BE2C (cell line): ENCODE measurements around the gene CTDSPL. TPM values are rescaled to one million over a fixed set of nuclear protein-coding genes. Genes with fewer than 3 reads are reported as not detected.
"Not testable (repeated sequence)": the region's sequence is repeated elsewhere in the genome, so short reads cannot be mapped to it uniquely, and the experiment has no call there.

Source experiments
- DNase-seq: peaks from one replicate; pipeline ENCODE4 v3.0.0-alpha.2; 2020
- H3K27me3 ChIP-seq: fragments of 250-450 bp; sonication (Bioruptor Pico); 2 replicates; pipeline ENCODE4 v1.5.1; 2020; ENCODE audit warnings: mild to moderate bottlenecking
- H3K36me3 ChIP-seq: fragments of 250-450 bp; sonication (Bioruptor Pico); 2 replicates; pipeline ENCODE4 v1.5.1; 2020; ENCODE audit warnings: mild to moderate bottlenecking
- H3K4me1 ChIP-seq: fragments of 250-450 bp; sonication (Bioruptor Pico); 2 replicates; pipeline ENCODE4 v1.5.1; 2020
- H3K4me3 ChIP-seq: 2 replicates; pipeline ENCODE4 v1.5.1; 2011; ENCODE audit warnings: low read depth, low read length
- H3K9me3 ChIP-seq: fragments of 250-450 bp; sonication (Bioruptor Pico); 2 replicates; pipeline ENCODE4 v1.5.1; 2020
- polyA plus RNA-seq: library from polyadenylated mRNA; unstranded; fragments of >200 nt; gene quantifications from one replicate; pipeline ENCODE4 v1.2.1, GENCODE V29; 2012; ENCODE audit warnings: low read depth, missing spikeins; ENCODE audit not compliant: insufficient read length, insufficient read depth
- TF ChIP-seq, protein P1 (sequence below): IDR thresholded peaks from 2 replicates; pipeline ENCODE4 v1.5.1; 2012; ENCODE audit warnings: mild to moderate bottlenecking, low read depth, low read length

CTDSPL gene, protein sequence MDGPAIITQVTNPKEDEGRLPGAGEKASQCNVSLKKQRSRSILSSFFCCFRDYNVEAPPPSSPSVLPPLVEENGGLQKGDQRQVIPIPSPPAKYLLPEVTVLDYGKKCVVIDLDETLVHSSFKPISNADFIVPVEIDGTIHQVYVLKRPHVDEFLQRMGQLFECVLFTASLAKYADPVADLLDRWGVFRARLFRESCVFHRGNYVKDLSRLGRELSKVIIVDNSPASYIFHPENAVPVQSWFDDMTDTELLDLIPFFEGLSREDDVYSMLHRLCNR
- 25.8 TPM for polyA plus RNA-seq

GRCh38 chr3:37861620-37862041 lies at the start of gene CTDSPL:
CTDSPL (plus strand) TSS chr3:37861880; CDS start chr3:37862200, 320 bp downstream.
- TF ChIP-seq, protein P1, sequence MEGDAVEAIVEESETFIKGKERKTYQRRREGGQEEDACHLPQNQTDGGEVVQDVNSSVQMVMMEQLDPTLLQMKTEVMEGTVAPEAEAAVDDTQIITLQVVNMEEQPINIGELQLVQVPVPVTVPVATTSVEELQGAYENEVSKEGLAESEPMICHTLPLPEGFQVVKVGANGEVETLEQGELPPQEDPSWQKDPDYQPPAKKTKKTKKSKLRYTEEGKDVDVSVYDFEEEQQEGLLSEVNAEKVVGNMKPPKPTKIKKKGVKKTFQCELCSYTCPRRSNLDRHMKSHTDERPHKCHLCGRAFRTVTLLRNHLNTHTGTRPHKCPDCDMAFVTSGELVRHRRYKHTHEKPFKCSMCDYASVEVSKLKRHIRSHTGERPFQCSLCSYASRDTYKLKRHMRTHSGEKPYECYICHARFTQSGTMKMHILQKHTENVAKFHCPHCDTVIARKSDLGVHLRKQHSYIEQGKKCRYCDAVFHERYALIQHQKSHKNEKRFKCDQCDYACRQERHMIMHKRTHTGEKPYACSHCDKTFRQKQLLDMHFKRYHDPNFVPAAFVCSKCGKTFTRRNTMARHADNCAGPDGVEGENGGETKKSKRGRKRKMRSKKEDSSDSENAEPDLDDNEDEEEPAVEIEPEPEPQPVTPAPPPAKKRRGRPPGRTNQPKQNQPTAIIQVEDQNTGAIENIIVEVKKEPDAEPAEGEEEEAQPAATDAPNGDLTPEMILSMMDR: no peak
- peaks cover 4% of the 10 kb centered on the region; the same call in 1 of the 2 replicates for H3K4me1 ChIP-seq
- 0 out of 2 replicates have a peak, but pooled peaks cover 3% of the 10 kb centered on the region for H3K9me3 ChIP-seq
- H3K4me3 ChIP-seq: peak within 1 kb of the TSS; percentile 60
- no peaks in the 10 kb centered on the region for H3K36me3 ChIP-seq
- no peaks in the 10 kb centered on the region for H3K27me3 ChIP-seq
- DNase-seq: peak; percentile 47

GRCh38 chr3:37812499-37812896 lies 49.2 kb upstream of the CTDSPL start:
- Histone ChIP-seq H3K27me3 (no peaks in the 10 kb centered on the region), H3K9me3 (no peaks in the 10 kb centered on the region), H3K4me3 (no peak overlapping the region), H3K4me1 (no peaks in the 10 kb centered on the region), H3K36me3 (no peaks in the 10 kb centered on the region)
- no peak for DNase-seq
- TF ChIP-seq, protein P1: no peak

GRCh38 chr3:37813403-37813802 lies 48.3 kb upstream of the CTDSPL start:
- Histone ChIP-seq H3K4me3 (no peak overlapping the region), H3K9me3 (no peaks in the 10 kb centered on the region), H3K27me3 (no peaks in the 10 kb centered on the region), H3K4me1 (no peaks in the 10 kb centered on the region), H3K36me3 (no peaks in the 10 kb centered on the region)
- TF ChIP-seq, protein P1: no peak
- no peak for DNase-seq

DNA sequence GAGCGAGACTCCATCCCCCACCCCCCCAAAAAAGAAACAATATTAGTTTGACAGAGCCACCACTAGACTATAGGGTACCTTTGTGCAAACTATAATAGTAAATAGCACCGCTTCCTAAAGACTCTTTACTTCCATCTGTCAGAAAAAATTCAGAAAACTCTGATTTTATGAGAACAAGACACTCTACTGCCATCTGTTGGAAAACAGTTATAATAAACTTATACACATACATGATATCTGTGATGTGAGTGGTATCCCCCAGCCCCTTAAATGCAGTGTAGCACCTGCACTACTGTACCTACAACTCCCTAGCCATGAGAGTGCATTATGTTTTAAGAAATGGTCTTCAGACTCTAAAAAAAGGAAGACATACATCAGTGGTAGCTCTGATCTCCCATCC lies 47.1 kb upstream of the CTDSPL start:
- no peaks in the 10 kb centered on the region for H3K36me3 ChIP-seq
- DNase-seq: no peak
- no peaks in the 10 kb centered on the region for H3K9me3 ChIP-seq
- TF ChIP-seq, protein P1: peak; percentile 19
- H3K27me3 ChIP-seq: no peaks in the 10 kb centered on the region
- H3K4me1 ChIP-seq: peaks cover 8% of the 10 kb centered on the region
- H3K4me3 ChIP-seq: no peak overlapping the region

DNA sequence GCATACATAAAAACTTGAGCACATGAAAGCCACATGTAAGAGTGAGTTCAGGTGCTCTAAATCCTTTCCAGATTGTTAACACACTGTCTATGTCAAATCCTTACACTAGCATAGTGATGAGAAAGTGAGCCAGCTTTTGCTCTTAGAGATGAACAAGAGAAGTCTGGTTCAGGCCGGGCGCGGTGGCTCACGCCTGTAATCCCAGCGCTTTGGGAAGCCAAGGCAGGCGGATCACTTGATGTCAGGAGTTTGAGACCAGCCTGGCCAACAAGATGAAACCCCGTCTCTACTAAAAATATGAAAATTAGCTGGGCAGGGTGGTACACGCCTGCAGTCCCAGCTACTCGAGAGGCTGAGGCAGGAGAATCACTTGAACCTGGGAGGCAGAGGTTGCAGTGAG lies 46.5 kb upstream of the CTDSPL start:
- H3K36me3 ChIP-seq, H3K27me3 ChIP-seq, H3K4me3 ChIP-seq, DNase-seq, H3K4me1 ChIP-seq, H3K9me3 ChIP-seq: not testable (repeated sequence)

DNA sequence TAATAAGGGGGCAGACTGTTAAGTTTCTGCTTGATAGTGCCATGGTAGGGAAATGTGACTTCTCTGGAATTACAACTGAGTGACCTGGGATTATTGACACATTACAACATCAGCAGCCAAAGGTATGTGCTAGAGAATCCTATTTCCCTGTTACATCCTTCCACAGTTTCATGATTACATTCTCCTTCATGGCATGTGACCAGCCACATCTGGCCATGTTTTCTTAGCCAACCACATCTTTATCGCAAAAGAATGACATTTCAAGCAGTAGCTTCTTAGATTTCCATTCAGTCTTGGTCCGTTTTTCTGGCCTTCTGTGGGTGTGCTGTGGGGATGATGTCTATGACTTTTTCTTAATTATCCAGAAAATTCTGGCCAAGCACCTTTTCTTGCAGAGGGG lies 45.4 kb upstream of the CTDSPL start:
- TF ChIP-seq, protein P1: no peak
- Histone ChIP-seq H3K4me3 (no peak overlapping the region), H3K27me3 (no peaks in the 10 kb centered on the region), H3K36me3 (no peaks in the 10 kb centered on the region), H3K4me1 (peaks cover 8% of the 10 kb centered on the region), H3K9me3 (no peaks in the 10 kb centered on the region)
- no peak for DNase-seq
